Vagina (tissue), 2 donors: ENCODE results near the gene ANGPTL4. TPM values are rescaled to one million over a fixed set of nuclear protein-coding genes. Genes with fewer than 3 reads are reported as not detected.

Experiments used
- DNase-seq, 2 donors: peaks; one replicate each; pipeline ENCODE4 v3.0.0-alpha.2; 2017; ENCODE audit errors: extremely low spot score in 2 of 2
- H3K27ac ChIP-seq: fragments of 200-600 bp; sonication (generic); one replicate; pipeline ENCODE4 v1.5.1; 2019
- H3K27me3 ChIP-seq: fragments of 200-600 bp; sonication (generic); one replicate; pipeline ENCODE4 v1.5.1; 2019
- H3K36me3 ChIP-seq, 2 donors: fragments of 200-600 bp; sonication (generic); one replicate each; pipeline ENCODE4 v1.5.1; 2017 to 2019
- H3K4me1 ChIP-seq: fragments of 200-600 bp; sonication (generic); one replicate; pipeline ENCODE4 v1.5.1; 2019
- H3K4me3 ChIP-seq, 2 donors: fragments of 200-600 bp; sonication (generic); 1 replicate in 1 of 2; 2 replicates in 1 of 2; pipeline ENCODE4 v1.5.1; 2016 to 2019
- H3K9me3 ChIP-seq: fragments of 200-600 bp; sonication (generic); one replicate; pipeline ENCODE4 v1.5.1; 2019
- POLR2A ChIP-seq, 2 donors: fragments of 450-650 bp; IDR thresholded peaks; one replicate each; pipeline ENCODE4 v1.6.1; 2017; ENCODE audit warnings: antibody characterized with exemption in 2 of 2, mild to moderate bottlenecking in 2 of 2, moderate library complexity in 2 of 2
- POLR2AphosphoS5 ChIP-seq, 2 donors: sonication (generic); formaldehyde crosslinking; IDR thresholded peaks; one replicate each; pipeline ENCODE4 v1.9.0; 2017; ENCODE audit warnings: antibody characterized with exemption in 2 of 2, mild to moderate bottlenecking in 2 of 2, low read depth in 1 of 2; ENCODE audit not compliant: insufficient read depth in 1 of 2
- intact Hi-C: fragments of 100-400 bp; cut with DNase I; formaldehyde crosslinking; loops from one replicate; pipeline ENCODE4 v1.15.1; 2023
- total RNA-seq: library from RNA; depleted of rRNA; stranded (reverse); fragments of >200 nt; gene quantifications from one replicate; pipeline ENCODE4 v1.2.3, GENCODE V29; 2016
- TF ChIP-seq, protein P1 (sequence below), 3 experiments: fragments of 450-650 bp in 2 of 3; fragments of 200-600 bp in 1 of 3; sonication (generic) in 1 of 3; IDR thresholded peaks; one replicate each; pipeline ENCODE4 v1.5.1; 2017 to 2019; ENCODE audit warnings: antibody characterized with exemption in 3 of 3, mild to moderate bottlenecking in 2 of 3, moderate library complexity in 2 of 3

Gene ANGPTL4
- total RNA-seq, 1 donor from 2014 or later, result 92.8 TPM

DNA sequence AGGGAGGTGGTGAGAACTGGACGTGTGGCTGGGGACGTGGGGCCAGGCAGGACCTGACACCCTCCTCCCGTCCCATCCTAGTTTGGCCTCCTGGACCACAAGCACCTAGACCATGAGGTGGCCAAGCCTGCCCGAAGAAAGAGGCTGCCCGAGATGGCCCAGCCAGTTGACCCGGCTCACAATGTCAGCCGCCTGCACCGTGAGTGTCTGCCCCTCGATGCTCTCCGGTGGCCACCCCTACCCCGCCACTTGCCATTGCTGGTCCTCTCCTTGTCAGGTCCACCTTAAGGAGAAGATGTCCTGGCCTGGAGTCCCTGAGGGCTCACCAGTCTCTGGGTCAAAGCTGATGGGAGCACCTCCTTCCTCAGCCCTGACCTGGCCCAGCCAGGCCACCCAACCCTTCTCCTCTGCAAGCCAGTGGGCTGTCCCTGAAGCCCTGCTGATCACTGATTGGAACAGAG is 2.2 kb downstream of the ANGPTL4 start:
- peaks cover 72% of the 10 kb centered on the region for H3K4me1 ChIP-seq
- no peaks in the 10 kb centered on the region for H3K36me3 ChIP-seq
- TF ChIP-seq POLR2AphosphoS5 (IDR thresholded peaks at IDR 0.05; ENCODE audit: insufficient read depth in 1 of 2, low read depth in 1 of 2) (no peak), POLR2A (IDR thresholded peaks at IDR 0.05) (no peak)
- TF ChIP-seq, protein P1, sequence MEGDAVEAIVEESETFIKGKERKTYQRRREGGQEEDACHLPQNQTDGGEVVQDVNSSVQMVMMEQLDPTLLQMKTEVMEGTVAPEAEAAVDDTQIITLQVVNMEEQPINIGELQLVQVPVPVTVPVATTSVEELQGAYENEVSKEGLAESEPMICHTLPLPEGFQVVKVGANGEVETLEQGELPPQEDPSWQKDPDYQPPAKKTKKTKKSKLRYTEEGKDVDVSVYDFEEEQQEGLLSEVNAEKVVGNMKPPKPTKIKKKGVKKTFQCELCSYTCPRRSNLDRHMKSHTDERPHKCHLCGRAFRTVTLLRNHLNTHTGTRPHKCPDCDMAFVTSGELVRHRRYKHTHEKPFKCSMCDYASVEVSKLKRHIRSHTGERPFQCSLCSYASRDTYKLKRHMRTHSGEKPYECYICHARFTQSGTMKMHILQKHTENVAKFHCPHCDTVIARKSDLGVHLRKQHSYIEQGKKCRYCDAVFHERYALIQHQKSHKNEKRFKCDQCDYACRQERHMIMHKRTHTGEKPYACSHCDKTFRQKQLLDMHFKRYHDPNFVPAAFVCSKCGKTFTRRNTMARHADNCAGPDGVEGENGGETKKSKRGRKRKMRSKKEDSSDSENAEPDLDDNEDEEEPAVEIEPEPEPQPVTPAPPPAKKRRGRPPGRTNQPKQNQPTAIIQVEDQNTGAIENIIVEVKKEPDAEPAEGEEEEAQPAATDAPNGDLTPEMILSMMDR (IDR thresholded peaks at IDR 0.05), result no peak
- DNase-seq, result no peak
- H3K9me3 ChIP-seq, result no peaks in the 10 kb centered on the region
- H3K27me3 ChIP-seq, result no peaks in the 10 kb centered on the region
- intact Hi-C loops, result no loop called here
- H3K27ac ChIP-seq, result no peak overlapping the region
- peak overlapping the region in 1 of 2 donors; percentile 59 for H3K4me3 ChIP-seq

DNA sequence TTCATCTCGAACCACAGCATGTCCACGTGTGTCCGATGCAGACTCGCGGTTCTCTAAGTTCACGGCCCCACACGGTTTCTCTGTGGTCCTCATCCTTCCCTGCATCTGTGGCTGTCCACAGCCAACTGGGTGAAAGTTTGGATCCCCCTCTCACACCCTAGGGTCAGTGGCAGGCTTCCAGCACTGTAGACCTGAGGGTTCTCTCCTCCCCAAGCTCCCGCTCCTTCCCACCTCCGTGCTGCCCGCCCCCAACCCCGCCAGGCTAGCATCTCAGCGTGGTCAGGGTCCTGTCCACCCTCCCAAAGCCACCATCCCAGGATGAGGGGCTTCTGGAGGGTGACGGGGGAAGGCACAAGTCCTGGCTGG is 3.0 kb downstream of the ANGPTL4 start:
- no peak for DNase-seq
- Histone ChIP-seq H3K4me1 (peaks cover 64% of the 10 kb centered on the region), H3K9me3 (no peaks in the 10 kb centered on the region), H3K4me3 (peak overlapping the region in 1 of 2 donors; percentile 39), H3K27ac (peak overlapping the region; percentile 58), H3K36me3 (no peaks in the 10 kb centered on the region), H3K27me3 (no peaks in the 10 kb centered on the region)
- no peak for TF ChIP-seq POLR2A (IDR thresholded peaks at IDR 0.05)
- TF ChIP-seq, protein P1 (IDR thresholded peaks at IDR 0.05), result no peak
- TF ChIP-seq POLR2AphosphoS5 (IDR thresholded peaks at IDR 0.05; ENCODE audit: insufficient read depth in 1 of 2, low read depth in 1 of 2), result no peak
- intact Hi-C loops, result no loop called here

DNA sequence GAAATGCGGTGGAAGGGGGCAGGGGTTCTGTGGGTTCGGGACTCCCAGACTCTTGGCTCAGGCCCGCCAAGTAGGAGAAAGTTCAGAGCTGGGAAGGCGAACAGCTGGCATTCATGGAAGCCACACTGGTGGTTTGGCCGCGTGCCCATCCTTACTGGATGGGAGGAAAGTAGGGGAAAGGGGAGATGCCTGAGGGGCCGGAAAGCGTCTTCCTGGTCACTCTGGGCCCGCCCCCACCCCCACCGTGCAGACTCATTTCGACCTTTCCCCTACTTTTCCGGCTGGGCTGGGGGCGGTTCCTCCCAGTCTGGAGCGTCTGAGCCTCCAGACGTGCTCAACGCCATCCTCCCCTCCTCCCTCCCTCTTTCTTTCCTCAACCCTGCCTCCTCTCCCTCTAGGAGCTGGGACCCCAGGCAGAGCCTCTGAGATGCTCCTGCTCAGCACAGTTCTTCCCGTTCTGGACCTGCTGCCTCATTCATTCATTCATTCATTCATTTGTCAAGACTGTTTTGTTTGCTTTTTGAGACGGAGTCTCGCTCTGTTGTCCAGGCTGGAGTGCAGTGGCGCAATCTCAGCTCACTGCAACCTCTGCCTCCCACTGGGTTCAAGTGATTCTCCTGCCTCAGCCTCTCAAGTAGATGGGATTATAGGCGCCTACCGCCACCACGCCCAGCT is 3.5 kb downstream of the ANGPTL4 start:
- intact Hi-C loops, result no loop called here
- no peaks in the 10 kb centered on the region for H3K27me3 ChIP-seq
- H3K36me3 ChIP-seq, result no peaks in the 10 kb centered on the region
- H3K4me1 ChIP-seq, result peaks cover 59% of the 10 kb centered on the region
- TF ChIP-seq POLR2A (IDR thresholded peaks at IDR 0.05) (no peak), POLR2AphosphoS5 (IDR thresholded peaks at IDR 0.05; ENCODE audit: insufficient read depth in 1 of 2, low read depth in 1 of 2) (peak in 1 of 2 donors; percentile 82)
- TF ChIP-seq, protein P1 (IDR thresholded peaks at IDR 0.05), result no peak
- peak overlapping the region in 1 of 2 donors; percentile 39 for H3K4me3 ChIP-seq
- DNase-seq, result no peak
- peak overlapping the region; percentile 58 for H3K27ac ChIP-seq
- no peaks in the 10 kb centered on the region for H3K9me3 ChIP-seq

DNA sequence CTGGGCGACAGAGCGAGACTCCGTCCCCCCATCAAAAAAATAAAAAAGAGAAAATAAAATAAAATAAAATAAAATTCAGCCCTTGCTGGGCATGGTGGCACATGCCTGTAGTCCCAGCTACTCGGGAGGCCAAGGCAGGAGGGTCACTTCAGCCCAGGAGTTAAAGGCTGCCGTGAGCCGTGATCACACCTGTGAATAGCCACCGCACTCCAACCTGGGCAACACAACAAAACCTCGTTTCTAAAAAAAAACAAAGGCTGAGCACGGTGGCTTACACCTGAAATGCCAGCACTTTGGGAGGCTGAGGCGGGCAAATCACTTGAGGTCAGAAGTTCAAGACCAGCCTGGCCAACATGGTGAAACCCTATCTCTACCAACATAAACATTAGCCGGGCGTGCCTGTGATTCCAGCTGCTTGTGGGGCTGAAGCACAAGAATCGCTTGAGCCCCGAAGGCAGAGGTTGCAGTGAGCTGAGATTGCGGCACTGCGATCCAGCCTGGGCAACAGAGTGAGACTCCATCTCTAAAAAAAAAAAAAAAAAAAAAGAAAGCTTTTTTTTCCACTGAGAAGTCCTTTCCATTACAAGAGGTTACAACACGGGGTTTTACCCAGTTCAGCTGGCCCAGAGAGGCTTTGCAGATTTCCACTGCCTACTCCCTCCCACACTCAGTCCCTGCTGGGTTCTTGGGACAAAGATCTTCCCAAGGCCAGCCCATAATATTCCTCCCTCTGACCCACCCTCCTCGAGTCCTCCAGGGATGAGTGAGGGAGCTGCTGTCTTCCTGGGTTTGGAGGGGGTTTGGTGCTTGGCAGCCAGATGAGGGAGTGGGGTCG is 6.4 kb downstream of the ANGPTL4 start:
- no peaks in the 10 kb centered on the region for H3K9me3 ChIP-seq
- H3K4me3 ChIP-seq, result no peak overlapping the region
- TF ChIP-seq POLR2AphosphoS5 (IDR thresholded peaks at IDR 0.05; ENCODE audit: insufficient read depth in 1 of 2, low read depth in 1 of 2), result no peak
- TF ChIP-seq, protein P1 (IDR thresholded peaks at IDR 0.05), result no peak
- DNase-seq, result no peak
- H3K4me1 ChIP-seq, result peaks cover 30% of the 10 kb centered on the region
- H3K27me3 ChIP-seq, result no peaks in the 10 kb centered on the region
- H3K36me3 ChIP-seq, result peaks cover 0 to 14% of the 10 kb centered on the region in 2 donors
- intact Hi-C loops, result no loop called here
- no peak overlapping the region for H3K27ac ChIP-seq
